CD4-positive, alpha-beta T cell treated with Interleukin-4 for 1 hour (primary cell): ENCODE results near the gene AUTS2.

Source experiments
- DNase-seq, 2 donors: peaks; one replicate each; pipeline ENCODE4 v3.0.0-alpha.2; 2020 to 2022

Gene AUTS2

DNA sequence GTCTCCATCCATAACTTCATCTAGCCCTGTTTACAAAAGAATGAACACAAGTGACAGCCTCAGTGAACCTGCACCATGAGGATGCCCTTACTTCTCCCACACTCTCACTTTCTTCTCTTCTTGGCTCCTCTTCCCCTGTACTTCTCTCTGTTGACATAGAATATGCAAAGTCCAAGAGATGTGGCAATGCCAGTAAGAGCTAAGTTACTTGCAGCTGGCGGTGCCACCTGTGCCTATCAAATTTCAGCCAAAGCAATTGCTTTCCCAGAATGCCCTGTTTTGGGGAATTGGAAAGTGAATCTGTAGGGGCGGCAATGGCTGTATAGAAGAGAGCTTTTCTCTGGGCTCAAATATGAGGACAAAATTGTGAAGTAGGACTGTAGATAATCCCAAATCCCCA, 557.8 kb downstream of the AUTS2 start:
- no peak for DNase-seq

DNA sequence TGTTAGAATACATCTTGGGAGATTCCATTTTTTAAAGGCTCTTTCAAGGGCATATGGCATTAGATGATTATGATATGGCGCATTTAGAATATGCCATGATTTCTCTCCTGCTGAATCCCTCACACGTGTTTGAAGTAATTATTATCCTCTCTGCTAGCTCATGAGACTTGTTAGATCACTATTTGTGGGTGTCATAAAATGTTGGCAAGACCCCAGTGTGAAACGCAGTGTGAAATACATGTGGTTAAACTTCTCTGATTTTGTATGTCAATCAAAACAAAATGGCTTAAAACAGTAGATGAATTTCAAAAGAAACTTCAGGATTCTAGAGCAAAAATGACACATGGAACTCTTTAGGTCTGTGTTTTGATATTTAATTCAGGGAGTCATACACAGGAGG, 560.8 kb downstream of the AUTS2 start:
- no peak for DNase-seq

DNA sequence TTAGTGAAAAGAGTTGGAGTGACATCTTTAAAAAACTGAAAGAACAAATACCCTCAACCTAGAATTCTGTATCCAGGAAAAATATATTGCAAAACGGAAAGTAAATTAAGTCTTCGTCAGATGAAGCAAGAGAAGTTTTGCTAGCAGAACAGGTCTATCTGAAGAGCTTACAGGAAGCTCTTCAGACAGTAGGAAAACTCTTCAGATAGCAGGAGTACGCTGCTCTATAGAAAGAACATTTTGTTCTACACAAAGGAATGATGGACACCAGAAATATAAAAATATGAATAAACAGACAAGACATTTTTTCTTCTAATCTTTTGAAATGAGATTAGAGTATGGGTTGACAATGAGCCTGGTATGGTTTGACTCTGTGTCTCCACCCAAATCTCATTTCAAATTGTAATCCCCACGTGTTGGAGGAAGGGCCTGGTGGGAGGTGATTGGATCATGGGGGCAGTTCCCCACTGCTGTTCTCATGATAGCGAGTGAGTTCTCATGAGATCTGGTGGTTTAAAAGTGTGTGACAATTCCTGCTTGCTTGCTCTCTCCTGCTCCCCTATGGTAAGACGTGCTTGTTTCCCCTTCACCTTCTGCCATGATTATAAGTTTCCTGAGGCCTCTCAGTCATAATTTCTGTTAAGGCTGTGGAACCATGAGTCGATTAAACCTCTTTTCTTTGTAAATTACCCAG, 567.3 kb downstream of the AUTS2 start:
- no peak for DNase-seq

DNA sequence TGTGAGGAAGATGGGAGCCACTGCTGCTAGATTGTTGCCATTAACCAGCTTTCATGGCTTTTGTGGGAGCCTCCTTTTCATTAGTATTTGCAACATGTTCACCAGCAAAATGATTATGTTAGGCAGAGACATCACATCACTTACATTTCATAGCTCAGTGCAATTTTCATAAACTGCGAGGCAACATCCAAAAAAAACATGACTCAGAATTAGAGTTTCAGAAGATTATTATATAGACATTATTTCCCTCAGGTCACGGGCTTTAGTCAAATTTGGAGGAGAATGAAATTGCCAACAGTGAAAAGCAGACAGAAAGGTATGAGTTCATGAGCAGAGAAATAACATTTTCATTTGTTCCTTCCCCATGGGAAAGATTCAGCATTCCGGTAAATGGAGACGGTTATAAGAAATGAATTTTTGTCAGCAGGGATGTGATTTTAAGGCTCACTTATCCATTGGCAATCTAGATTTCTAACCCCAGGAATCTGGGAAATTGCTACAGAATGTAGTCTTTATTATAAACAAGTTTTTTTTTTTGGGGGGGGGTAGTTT, 573.2 kb downstream of the AUTS2 start:
- no peak for DNase-seq

DNA sequence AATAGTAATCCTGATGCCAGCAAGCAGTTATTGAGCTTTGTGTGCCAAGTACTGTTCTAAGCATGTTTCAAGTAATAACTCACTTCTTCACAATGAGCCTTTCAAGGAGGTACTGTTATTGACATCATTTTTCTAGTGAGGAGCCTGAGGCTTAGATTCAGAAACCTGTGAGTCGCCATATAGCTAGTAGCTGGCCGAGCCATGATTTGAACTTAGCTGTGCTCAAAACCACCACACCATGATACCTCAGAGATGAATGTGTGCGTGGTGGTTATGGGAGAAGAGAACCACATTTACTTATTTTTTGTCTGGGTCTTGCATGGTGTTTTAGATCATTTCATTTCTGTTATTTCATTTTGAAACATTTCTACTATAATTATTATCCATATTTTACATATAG, 578.9 kb downstream of the AUTS2 start:
- DNase-seq: no peak

DNA sequence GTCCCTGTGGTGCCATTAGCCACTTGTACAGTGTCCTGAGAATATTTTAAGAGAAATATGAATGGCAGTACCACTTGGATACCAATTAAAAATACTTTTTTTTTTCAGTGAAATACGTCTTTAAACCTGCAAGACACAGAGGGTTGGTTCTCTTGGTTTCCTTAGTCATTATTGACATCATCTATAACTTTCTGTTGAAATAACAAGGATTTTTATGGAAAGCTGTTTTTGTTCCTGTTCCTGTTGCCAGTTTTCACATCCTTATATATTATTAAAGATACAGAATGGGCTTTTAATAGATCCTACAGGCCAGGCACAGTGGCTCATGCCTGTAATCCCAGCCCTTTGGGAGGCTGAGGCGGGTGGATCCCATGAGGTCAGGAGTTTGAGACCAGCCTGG, 579.9 kb downstream of the AUTS2 start:
- no peak for DNase-seq

DNA sequence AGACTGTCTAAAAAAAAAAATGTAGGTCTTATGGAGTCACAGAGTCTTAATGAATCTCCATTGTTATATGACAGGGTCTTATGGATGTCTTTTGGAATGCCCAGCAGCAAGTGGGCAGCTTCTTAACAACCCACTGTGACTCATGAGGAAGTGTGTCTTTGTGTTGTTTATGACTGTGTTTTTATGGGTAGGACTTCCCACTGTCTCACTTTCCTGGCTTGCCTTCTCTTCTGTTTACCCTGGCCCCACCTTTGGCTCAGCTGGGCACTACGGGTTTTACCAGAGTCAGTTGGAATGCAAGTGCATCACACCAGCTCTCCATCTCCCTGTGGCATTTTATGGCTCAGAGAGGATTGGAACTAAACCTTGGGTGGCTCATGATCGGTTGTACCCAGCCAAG, 580.5 kb downstream of the AUTS2 start:
- DNase-seq: no peak

DNA sequence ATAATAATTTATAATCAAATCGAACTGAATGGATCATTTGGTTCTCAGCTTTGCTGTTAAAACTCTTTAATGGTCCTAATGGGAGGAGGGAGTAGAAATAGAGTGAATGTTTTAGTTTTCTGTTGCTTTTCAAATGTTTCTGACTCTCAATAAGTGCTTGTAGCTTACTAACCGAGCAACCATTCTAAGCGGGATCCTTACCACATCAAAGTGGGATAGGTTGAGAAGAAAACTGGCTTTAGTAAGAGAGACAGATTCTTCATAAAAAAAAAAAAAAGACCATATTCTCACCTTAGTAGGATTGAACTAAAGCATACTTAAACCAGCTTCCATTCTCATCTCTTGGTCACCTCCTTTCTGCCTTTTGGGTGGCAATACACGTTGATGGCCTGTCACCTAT, 584.2 kb downstream of the AUTS2 start:
- no peak for DNase-seq

DNA sequence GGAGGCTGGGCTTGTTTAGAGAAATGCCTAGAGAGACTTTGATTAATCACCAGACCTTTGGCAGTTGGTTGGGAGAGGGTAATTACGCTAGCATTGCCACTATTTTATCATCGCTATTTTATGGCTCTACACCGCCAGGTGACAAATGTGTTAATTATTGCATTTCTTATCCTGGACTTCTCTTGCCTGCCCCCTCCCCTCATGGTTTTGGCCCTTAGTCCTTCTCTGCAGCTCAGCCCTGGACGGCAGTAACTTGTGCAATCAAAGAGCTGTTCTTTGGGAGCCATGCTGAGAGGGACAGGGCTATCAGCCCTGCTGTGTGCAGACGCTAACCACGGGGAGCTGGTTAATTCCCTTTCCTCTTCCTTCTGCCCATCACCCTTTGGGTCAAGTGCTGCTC, 585.0 kb downstream of the AUTS2 start:
- DNase-seq: no peak

DNA sequence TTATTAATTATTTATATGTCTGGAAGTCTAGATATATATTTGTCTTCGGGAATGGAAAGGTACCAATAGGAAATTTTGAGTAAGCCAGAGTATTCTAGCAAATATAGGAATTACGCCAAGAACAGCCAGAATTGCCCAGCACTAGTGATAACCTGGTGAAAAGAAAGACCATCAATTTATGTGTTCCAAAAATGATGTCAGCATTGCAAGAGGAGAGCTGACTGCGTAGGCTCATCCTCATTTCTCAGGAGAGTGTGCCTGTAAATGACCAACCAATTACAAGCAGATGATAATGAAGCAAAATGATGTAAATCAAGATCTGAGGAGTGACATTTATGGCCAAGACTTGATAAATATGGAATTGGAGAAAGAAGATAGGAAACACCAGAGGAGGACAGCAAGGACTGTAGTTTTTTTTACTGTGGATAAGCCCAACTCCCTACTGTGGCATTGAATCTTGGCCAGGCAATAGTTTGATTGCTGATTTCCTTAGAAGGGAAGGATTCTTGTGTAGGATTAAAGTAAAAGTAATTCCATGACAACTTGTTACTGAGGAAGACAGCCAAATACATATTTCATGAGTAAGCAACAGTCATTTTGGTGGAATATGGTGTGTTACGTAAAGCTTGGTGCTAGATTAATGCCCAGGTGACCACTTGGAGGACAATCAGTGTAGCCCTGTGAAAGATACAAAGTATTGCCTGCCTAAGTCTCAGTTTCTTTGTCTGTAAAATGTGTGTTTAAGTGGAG, 590.8 kb downstream of the AUTS2 start:
- no peak for DNase-seq

DNA sequence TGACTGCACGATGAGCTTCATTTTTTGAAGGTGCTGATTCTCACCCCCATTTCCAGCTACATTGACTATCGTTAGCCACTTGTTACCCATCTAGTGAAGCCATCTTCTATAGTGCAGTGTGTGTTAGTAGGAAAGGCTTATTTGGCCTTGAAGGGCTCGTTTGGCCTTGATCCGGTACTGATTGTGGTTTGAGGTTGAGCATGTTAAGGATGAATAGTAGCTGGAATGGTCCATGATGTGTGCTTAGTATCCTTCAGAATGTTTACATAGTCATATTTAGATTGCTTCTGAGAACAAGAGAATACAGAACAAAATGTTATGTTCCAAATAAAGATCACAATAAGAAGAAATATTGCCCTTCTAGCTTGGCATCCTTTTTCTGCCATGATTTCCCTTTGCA, 591.5 kb downstream of the AUTS2 start:
- no peak for DNase-seq

DNA sequence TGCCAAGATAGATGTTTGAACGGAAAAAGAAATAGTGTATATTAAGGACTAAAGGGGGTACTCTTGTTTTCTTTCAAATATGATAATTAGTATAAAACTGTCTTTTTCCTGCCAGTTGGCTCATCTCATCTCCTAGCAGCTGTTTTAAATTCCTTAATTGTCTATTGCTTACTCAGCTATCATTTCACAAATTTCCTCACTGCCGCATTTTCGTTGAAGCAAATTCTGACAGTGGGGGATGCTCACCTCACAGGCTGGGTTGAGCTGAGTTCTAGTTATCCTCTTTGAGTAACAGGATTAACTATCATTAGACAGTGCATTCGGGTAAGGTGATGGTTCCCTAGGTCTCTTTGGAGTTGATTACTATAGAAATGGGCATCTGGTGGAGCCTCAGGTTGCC, 592.0 kb downstream of the AUTS2 start:
- no peak for DNase-seq

DNA sequence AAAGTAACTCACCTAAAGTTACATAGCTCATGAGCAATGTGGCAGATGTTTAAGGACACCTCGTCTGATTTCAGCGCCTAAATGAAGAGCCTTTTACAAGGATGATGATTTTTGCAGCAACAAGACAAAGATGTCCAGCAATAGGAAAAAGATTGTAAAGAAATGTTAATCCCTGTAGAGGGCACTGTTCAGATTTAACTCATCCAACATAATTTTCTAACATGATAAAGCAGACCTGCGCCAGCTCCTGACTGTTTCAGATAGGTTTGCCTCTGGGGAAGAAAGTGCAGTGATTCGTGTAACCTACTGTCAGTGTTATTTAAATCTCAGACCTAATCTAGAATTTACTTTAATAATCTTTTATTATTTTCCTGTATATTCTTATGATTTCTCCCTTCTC, 595.2 kb downstream of the AUTS2 start:
- DNase-seq: peak in 1 of 2 donors; percentile 13

DNA sequence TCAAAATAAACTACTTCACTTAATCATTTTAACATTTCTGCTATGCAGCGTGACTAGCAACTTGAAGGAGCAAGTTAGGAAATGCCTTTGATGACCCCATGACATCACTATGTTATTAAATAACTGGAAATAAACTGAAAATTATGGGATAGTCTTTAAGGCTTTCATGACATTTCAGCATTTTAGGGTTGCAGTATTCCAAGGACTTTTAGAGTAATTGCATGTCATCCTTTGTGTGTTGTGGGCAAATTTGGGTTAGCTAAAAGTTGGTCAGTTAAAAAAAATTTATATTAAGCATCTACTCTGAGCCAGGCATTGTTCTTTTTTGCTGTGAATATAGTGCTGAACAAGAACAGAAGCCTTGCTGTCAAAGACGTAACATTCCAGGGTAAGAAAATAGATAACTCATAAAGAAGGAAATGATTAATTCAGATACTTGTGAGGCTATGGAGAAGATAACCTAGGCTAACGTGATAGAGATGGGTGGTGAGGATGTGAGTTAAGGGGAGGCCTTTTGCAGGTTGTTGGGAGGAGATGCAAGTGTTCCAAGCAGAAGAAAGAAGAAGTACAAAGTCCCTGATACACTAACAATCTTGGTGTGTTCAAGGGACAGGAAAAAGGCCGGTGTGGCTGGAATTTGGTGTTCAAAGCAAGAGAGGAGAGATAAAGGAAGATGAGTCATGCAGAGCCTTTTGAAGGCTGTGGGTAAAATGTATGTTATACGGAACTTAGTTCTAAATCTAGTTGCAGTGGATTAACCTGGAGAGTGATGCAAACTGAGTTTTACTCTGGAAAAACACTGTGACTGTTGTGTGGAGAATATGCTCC, 610.2 kb downstream of the AUTS2 start:
- DNase-seq: no peak

DNA sequence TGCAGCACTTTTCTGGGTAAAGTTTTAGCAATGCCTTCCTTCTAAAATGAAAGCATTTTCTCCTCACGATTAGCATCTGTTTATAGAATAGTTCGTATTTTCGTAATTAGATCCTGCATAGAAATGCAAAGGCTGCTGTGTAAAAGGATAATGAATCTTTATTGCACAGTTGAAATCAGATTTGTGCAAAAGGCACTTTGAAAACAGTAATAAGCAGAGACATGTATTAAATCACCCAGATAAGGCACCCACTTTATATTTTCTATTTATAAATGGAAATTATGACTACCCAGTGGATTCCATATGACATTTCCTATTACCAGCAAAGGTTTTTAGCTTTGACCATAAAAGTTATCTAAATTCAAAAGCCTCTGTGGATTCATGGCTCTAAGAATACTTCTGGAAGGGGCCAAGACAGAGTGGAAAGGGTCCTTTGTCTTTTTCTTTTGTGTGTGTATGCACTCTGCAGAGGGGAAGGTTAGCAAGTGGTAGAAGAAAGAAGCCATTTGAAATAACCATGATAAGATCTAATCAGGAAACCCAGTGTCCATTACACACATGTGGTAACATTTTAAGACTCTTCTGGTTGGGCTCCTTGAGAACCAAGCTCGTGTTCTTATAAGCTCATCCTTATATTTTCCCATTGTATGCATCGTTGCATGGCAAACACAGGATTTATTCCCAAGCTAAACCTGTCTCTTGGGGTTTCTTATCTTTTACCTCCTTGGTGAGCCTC, 612.1 kb downstream of the AUTS2 start:
- DNase-seq: no peak

DNA sequence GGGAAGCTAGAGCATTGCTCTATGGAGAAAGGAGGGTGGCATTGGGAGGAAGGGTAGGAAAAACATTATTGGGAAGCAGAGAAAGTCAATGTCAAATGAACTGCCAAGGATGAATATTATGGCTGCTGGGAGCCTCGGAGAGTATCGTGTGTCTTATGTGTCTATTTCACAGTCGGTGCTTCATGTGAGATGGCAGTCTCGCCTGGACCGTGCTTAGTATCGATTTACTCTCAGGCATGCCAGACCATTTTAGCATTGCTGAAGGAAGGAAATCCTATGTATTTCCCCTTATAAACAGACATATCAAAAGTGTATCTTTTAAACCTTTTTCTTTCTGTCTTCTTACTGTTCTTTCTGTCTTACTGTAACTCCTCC, 612.6 kb downstream of the AUTS2 start:
- DNase-seq: no peak

DNA sequence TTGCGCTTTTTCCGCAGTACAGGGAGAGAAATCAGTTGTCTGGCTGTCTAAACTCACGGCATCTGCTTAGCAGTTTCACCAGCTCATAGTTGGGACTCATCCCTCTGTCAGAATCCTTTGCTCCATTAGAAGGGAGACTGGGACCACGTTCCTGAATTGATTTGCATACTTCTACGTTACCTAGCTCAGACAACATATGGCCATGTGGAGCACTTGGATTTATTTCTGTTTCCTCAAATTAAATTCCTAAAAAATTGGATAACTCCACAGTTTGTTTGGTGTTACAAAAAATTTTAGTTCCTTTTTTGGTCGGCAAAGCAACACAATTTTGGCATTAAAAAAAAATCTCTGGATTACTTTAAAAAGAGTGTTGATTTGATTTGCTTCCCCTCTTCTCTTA, 614.0 kb downstream of the AUTS2 start:
- DNase-seq: no peak

DNA sequence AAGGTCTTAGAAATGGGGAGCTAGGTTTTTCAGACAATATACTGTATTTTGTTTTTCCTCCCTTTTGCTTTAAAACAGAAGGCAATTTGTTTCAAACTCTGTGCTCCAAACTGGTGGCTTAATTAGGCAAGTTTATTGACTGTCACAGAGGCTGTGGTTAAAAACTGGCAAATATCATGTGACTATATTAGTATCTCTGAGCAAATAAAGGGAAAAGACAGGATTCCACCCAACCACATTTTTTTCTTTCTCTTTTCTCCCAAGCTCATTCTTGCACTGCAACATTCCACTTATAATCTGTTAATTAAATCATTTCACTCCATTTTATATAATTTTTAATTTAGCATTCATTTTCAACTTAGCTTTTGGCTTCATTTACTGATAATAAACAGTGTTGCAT, 615.8 kb downstream of the AUTS2 start:
- no peak for DNase-seq

DNA sequence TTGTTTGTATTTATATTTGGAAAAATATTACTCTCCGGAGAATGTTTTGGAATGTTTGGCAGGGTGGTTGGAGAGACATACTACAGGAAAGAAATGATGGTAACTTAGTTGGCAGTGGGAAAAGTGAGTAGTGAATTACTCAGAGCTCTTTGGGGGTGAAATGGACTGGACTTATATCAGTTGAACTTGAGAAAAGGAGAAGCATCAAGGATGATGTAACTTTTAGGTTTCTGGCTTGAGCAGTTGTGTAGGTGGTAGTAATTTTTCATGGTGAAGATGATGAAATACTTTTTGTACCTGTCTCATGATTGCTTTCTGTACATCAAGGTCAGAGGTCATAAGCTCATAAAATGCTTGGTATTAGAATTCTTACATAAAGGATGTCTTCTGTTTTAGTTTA, 617.2 kb downstream of the AUTS2 start:
- no peak for DNase-seq

DNA sequence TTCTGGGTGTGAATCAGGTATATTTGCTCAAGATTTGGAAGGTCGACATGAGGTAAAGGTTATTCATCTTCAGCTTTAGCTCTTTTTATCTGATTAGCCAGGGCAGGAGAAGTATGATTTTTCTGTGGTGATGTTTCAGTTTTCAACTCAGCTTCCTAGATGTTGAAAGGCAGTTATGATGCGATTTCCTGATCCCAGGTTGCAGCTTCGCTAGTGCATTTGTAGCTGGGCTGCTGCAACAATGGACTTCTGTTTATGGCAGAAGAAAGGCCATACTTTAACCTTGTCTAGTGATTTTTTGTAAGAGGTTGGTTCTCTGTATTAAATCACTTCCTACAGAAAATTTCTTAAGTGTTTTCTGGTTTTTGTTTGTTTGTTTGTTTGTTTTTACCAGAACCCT, 619.3 kb downstream of the AUTS2 start:
- DNase-seq: no peak

DNA sequence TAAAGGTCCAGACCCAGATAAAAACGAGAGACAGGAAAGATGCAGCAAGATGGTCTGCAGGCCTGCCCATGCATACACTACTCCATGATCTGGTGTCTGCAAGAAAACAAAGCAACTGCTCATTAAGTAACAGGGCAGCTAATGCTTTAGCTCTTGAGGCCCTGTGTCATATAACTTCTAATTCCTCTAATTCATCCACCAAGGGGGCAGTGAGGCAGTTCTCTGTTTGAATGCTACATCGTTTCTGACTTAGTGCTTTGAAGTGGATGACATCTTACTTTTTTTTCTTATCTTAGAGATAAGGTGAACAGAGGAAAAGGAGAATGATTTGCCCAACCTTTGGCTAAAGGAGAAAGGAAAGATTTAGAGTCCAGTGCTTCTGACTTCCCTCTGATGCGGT, 619.7 kb downstream of the AUTS2 start:
- no peak for DNase-seq

DNA sequence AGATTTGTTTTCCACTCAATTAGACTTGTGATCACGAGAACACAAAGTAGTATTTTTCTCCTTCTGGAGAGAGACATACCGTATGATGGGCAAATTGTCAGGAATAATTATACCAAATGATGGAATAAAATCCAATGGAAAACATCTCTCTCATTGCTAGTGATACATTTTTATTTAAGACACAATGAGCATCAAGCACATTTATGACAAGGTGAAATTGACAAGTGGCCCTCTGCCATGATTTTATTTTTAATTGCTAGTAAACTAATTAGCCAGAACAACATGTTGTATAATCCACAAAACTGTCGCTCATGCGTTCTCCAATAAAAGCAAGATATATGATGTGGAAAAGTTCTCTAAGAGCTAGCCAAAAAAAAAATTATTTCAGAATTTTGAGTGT, 620.8 kb downstream of the AUTS2 start:
- no peak for DNase-seq

DNA sequence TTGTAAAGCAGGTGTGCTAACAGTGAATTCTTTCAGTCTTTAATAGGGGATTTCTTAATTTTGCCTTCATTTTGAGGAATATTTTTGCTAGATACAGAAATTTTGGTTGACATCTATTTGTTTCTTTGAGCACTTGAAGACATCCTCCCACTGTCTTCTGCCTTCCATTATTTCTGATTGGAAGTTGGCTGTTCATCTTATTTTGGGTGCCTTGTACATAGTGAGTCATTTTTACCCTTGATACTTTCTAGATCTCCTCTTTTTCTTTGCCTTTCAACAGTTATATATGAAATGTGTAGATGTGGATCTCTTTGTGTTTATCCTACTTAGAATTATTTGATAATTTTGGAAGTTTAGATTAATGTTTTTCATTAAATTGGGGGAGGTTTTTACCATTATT, 631.0 kb downstream of the AUTS2 start:
- DNase-seq: no peak
